Breast epithelium (tissue), 3 donors: ENCODE data around the gene SLAMF9.

Source experiments
- CTCF ChIP-seq, 3 donors: fragments of 450-650 bp; IDR thresholded peaks; one replicate each; pipeline ENCODE4 v1.5.1; 2016 to 2017; ENCODE audit warnings: antibody characterized with exemption in 3 of 3, mild to moderate bottlenecking in 3 of 3, moderate library complexity in 3 of 3
- POLR2A ChIP-seq: fragments of 450-650 bp; IDR thresholded peaks from one replicate; pipeline ENCODE4 v1.6.1; 2016; ENCODE audit warnings: antibody characterized with exemption, mild to moderate bottlenecking, moderate library complexity
- POLR2AphosphoS5 ChIP-seq, 3 donors: sonication (generic); formaldehyde crosslinking; IDR thresholded peaks; one replicate each; pipeline ENCODE4 v1.6.1; 2017; ENCODE audit warnings: antibody characterized with exemption in 3 of 3

DNA sequence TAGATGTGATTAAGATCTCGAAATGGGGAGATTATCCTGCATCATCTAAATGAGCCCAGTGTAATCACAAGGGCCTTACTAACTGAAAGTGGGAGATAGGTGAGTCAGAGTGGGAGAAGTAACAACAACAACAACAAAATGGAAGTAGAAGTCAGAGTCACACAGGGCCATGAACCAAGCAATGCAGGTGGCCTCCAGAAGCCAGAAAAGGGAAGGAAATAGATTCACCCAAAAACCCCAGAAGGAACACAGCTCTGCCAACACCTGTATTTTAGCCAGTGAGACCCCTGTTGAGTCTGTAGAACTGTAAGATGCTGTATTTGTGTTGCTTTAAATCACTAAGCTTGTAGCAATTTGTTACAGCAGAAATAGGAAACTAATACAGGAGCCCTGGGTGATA, 32.8 kb downstream of the SLAMF9 start:
- TF ChIP-seq POLR2A (no peak), CTCF (IDR thresholded peaks at IDR 0.05) (no peak), POLR2AphosphoS5 (IDR thresholded peaks at IDR 0.05) (no peak)
